B cell (primary cell): ENCODE results near the gene FKBP15.

ENCODE experiments used
- EZH2 ChIP-seq: IDR thresholded peaks from 2 replicates; pipeline ENCODE4 v1.6.1; 2012; ENCODE audit warnings: borderline replicate concordance, low read depth, mild to moderate bottlenecking, moderate library complexity, low read length; ENCODE audit not compliant: insufficient read depth, poor library complexity, severe bottlenecking
- TF ChIP-seq, protein P1 (sequence below): fragments of 200-600 bp; IDR thresholded peaks from one replicate; pipeline ENCODE4 v1.8.0; 2022; ENCODE audit warnings: antibody characterized with exemption, mild to moderate bottlenecking

DNA sequence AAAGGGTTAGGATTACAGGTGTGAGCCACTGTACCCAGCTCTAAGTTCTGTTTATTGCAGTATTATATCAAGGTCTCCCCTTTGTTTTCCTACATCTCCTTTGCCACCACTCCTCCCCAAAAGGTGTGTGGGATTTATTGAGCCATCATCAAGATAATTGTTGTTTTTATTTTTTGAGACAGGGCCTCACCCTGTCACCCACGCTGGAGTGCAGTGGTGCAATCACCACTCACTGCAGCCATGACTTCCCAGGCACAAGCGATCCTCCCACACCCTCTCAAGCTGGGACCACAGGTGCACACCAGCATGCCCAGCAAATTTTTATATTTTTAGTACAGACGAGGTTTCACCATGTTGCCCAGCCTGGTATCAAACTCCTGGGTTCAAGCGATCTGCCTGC lies 24.8 kb upstream of the FKBP15 start:
- TF ChIP-seq, protein P1, sequence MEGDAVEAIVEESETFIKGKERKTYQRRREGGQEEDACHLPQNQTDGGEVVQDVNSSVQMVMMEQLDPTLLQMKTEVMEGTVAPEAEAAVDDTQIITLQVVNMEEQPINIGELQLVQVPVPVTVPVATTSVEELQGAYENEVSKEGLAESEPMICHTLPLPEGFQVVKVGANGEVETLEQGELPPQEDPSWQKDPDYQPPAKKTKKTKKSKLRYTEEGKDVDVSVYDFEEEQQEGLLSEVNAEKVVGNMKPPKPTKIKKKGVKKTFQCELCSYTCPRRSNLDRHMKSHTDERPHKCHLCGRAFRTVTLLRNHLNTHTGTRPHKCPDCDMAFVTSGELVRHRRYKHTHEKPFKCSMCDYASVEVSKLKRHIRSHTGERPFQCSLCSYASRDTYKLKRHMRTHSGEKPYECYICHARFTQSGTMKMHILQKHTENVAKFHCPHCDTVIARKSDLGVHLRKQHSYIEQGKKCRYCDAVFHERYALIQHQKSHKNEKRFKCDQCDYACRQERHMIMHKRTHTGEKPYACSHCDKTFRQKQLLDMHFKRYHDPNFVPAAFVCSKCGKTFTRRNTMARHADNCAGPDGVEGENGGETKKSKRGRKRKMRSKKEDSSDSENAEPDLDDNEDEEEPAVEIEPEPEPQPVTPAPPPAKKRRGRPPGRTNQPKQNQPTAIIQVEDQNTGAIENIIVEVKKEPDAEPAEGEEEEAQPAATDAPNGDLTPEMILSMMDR: no peak
- TF ChIP-seq EZH2: no peak
